ENCODE data around the gene CHMP1B.
"Not testable (repeated sequence)": the region's sequence is repeated elsewhere in the genome, so short reads cannot be mapped to it uniquely, and the experiment has no call there.

CHMP1B gene

DNA sequence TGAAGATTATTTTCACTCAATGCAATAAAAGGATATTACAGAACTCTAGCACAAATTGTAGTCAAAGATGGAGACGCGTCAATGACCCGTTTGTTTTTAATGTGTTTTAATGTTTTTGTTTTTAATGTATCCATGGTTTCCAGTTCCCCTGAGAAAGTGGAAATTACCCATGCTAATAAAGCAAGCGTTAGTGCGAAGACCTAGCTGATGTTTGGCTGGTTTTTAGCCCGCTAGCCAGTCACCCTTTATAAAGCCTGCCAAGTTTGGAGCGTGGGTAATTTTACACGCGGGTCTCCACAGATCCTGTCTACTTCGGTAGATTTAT lies 430 bp upstream of the CHMP1B start:
- TF ChIP-seq ZNF274 (IDR thresholded peaks at IDR 0.05; ENCODE audit: low read depth, low read length): no peak
- H3K4me3 ChIP-seq (ENCODE audit: low read length): peak overlapping the region; percentile 73

DNA sequence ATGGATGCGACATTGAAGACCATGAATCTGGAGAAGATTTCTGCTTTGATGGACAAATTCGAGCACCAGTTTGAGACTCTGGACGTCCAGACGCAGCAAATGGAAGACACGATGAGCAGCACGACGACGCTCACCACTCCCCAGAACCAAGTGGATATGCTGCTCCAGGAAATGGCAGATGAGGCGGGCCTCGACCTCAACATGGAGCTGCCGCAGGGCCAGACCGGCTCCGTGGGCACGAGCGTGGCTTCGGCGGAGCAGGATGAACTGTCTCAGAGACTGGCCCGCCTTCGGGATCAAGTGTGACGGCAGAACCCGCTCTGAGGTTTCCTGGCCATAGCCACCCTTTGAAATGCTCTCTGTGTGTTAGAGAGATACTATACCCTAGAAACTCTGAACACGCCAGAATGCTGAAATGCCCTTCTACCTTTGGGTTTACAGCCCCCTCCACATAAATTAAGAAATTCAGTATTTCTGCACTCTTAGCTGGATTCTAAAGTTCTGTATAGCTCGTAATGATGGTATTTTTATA lies 659 bp downstream of the CHMP1B start:
- TF ChIP-seq ZNF274 (IDR thresholded peaks at IDR 0.05; ENCODE audit: low read depth, low read length): no peak
- peak overlapping the region; percentile 73 for H3K4me3 ChIP-seq (ENCODE audit: low read length)

DNA sequence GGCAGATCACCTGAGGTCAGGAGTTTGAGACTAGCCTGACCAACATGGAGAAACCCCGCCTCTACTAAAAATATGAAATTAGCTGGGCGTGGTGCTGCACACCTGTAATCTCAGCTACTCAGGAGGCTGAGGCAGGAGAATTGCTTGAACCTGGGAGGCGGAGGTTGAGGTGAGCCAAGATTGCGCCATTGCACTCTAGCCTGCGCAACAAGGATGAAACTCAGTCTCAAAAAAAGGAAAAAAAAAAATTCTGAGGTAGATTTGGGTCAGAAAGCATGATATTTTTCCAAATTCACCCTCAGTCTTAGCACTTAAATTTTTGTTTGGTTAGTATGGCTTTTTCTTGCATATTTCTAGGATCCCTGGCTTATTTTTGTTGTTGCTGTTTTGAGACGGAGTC lies 3.3 kb downstream of the CHMP1B start:
- H3K4me3 ChIP-seq (ENCODE audit: low read length): not testable (repeated sequence)

DNA sequence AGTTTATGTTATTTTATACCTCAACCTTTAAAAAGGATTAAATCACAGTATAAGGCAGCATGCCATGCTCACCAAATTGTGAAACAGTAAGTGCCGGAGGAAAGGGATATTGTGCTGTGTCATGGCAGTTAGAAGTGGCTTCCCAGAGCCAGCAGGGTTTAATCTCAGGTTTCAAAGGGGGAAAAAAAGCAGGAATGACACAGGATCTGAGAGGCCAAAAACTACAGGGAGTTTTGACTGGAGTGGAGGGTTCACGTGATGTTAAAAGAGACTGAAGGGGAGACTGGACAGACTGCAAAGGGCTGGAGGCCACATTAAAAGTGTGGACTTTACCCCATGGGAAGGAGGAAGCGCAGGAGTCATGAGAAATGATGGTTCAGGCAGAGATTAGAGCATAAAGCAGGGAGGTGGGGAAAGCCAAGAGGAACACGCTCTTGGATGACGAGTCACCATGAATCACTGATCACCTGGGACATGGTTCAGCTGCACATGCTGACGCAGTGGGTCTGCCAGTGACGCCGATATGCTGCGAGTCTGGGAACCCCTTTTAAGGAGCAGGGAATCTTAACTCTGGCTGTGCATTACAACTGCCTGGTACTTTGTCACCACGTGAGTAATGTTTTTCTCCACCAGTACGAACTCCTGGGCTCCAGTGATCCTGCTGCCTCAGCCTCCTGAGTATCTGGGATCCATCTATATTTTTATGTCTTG lies 6.1 kb downstream of the CHMP1B start:
- H3K4me3 ChIP-seq (ENCODE audit: low read length): no peak overlapping the region
- no peak for TF ChIP-seq ZNF274 (IDR thresholded peaks at IDR 0.05; ENCODE audit: low read depth, low read length)

DNA sequence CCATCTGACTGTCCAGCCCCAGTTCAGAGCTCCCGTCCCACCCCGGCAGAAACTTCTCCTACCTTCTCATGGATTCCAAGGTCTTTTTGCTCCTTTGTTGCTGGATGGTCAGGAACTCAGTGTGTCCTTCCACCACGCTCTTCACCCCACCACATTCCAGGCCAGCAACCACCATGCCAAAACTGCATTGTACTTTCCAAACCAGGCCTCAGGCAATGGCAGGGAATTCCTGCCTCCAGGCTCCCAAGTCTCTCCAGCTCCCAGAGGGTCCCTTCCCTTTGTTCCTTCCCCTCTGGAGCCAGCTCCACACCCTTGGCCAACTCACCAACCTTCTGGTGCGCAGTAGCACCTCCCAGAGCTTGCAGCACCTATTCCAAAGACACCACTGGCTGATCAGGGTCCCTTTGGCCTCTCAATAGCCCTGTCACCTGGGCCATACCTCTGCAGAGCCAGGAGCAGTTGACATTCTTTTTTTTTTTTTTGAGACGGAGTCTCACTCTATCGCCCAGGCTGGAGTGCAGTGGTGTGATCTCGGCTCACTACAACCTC lies 8.1 kb downstream of the CHMP1B start:
- no peak for TF ChIP-seq ZNF274 (IDR thresholded peaks at IDR 0.05; ENCODE audit: low read depth, low read length)
- no peak overlapping the region for H3K4me3 ChIP-seq (ENCODE audit: low read length)

DNA sequence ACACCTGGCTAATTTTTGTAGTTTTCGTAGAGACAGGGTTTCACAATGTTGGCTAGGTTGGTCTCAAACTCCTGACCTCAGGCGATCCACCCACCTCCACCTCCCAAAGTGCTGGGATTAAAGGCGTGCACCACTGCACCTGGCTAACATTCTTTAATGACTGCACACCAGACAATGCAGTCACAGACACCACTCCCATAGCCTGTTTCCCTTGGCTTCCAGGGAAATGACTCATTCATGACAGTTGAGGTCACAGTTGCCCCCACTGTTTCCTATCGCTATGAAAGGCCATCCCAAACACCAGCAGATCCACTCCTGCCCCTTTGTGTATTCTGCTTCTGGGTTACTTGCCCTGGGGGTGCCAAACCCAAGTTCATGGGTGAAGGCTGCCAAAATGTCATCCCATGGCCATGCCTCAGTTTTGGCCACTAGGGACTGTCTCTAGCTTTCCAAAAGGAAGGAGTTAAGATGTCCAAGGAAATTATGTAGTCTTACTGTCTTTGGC lies 8.7 kb downstream of the CHMP1B start:
- TF ChIP-seq ZNF274 (IDR thresholded peaks at IDR 0.05; ENCODE audit: low read depth, low read length): no peak
- H3K4me3 ChIP-seq (ENCODE audit: low read length): no peak overlapping the region

DNA sequence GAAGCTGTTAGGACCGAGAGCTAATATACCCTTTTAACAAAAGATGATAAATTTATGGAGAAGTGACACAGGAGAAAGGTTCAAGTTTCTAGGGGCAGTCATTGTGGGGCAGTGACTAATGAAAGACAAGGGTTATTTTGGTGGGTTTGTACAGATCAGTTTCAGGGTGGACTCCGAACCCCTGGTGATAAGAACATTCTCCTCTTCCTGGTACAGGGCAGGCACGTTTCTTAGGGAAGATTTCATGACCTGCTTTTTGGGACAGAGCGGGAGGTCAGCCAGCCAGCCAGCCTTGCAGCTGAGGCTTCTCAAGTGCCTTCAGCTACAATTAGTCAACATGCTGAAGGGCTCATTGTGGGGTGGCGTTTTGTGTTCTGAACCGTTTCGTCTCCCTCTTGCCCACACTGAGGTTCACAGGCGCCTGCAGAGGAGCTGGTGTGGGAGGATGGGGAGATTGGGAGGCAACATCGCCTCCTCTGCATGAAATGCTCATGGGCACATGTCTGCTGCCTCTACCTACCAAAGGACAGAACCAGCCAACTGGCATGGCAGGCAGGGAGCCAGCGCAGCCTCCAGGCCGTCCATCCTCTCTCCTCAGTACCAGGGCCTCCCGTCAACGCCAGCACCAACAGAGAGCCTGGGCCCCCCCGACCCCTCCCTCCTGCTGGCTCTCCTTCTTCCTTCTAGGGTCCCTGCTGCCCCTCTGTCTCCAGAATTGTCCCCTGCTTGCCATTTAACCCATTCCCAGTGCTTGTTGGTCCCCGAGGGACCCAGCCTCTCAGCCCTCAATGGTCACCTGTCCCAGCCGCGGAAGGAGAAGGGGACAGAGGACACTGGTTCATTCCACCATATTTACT lies 9.6 kb downstream of the CHMP1B start:
- H3K4me3 ChIP-seq (ENCODE audit: low read length): no peak overlapping the region

DNA sequence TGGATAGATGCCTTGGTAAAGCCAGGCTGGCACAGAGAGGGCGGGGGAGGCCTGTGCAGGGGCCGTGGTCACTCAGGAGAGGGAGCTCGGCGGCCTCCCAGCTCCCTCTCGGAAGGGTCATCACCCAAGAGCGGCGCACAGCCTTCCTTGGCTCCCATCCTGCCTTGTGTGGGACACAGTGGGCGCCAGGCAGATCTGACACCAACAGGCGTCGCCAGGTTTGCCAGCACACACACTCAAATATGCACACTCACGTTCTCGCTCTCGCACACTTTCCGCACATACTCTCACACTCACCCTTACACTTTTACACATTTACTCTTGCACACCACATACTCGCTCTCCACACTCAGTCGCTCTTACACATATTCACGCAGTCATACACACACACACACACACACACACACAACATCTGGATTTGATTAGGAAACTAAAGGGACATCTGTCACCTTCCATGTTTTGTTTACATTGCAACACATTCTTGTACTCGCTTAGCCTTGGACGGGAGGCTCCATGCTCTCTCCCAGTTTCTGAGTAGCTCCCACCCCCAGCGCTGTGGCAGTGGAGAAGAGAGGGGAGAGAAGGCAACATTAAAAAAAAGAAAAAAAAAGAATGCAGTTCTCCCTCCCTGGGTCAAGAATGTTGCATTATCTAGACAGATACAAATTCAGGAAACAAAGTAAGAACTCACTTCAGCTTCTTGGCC lies 10.5 kb downstream of the CHMP1B start:
- TF ChIP-seq ZNF274 (IDR thresholded peaks at IDR 0.05; ENCODE audit: low read depth, low read length): no peak
- H3K4me3 ChIP-seq (ENCODE audit: low read length): no peak overlapping the region

More for the DNA sequence above, 9.6 kb downstream of the CHMP1B start:
- no peak for TF ChIP-seq ZNF274 (IDR thresholded peaks at IDR 0.05; ENCODE audit: low read depth, low read length)

DNA sequence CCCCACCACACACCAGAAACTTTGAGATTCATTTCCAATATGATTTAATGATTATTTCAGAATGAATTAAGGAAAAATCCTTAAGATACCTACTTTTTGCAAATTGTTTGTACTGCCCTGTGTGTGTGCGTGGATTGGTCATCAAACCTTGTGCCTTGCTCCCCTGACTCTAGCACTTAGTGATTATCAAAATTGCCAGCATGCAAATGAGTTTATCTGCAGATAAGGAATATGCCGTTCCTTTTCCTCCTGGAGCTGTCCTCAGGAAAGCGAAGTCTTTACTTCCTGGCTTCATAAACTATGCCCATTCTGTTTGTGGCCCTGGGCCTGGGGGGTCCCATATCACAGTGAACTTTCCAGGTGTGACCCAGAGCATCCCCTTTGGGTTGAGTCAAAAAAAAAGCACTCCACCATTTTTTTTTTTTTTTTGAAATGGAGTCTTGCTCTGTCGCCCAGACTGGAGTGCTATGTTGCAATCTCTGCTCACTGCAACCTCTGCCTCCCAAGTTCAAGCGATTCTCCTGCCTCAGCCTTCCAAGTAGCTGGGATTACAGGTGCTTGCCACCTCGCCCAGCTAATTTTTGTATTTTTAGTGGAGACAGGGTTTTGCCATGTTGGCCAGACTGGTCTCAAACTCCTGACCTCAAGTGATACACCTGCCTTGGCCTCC lies 11.4 kb downstream of the CHMP1B start:
- TF ChIP-seq ZNF274 (IDR thresholded peaks at IDR 0.05; ENCODE audit: low read depth, low read length): no peak
- no peak overlapping the region for H3K4me3 ChIP-seq (ENCODE audit: low read length)

DNA sequence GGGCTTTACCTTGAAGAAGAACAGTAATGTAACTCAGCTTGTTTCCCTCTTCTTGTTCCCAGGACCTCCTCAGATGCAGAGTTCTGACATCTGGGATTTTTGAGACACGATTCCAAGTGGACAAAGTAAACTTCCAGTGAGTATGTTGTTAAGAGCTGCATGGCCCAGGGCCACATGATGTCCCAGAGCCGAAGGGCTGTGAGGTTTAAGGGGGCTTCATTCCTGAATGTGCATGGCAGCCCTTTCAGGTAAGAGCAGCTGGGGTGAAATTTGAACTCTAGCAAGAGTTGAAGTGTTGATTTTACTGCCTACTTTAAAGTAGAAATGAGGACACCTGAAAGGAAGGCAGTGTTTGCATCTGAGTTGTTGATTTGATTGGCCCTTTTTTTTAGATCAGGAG lies 13.3 kb downstream of the CHMP1B start:
- H3K4me3 ChIP-seq (ENCODE audit: low read length): no peak overlapping the region
- no peak for TF ChIP-seq ZNF274 (IDR thresholded peaks at IDR 0.05; ENCODE audit: low read depth, low read length)

DNA sequence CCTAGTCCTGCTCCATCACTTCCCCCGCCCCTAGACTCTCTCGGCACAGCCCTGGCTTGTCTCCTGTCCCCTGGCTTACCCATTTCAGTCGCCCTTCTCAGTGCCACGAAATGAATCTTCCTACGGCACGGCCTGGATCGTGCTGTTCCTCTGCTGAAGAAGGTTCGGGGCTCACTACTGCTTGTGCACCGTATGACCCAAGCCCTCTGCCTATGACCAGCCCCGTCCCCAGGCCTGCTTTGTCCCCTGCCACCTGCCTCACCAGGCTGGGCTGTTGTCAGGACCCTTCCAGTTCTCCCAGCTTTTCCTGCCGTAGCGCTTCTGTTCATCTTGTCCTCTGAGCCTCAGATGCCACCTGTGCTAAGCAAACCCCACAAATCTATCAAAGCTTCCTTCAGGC lies 13.9 kb downstream of the CHMP1B start:
- no peak overlapping the region for H3K4me3 ChIP-seq (ENCODE audit: low read length)
- TF ChIP-seq ZNF274 (IDR thresholded peaks at IDR 0.05; ENCODE audit: low read depth, low read length): no peak

DNA sequence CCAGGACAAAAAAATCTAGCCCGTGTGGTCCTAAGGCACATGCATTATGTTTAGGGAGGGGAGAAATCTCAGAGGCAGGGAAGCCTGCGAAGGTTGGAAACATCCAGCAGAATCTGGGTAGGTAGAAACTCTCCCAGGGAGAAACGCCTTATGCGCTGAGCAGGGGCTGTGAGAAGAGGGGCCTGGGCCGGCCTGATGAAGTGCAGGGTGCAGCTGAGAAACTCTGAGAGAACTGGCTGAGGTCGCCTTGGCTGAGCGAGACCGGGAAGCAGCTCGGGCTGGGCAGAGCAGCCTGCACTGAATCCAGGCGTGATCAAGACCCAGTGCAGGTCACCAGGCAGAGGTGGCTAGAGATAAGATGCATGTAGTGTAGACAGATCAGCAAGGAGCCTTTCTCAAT lies 15.1 kb downstream of the CHMP1B start:
- no peak overlapping the region for H3K4me3 ChIP-seq (ENCODE audit: low read length)
- no peak for TF ChIP-seq ZNF274 (IDR thresholded peaks at IDR 0.05; ENCODE audit: low read depth, low read length)

DNA sequence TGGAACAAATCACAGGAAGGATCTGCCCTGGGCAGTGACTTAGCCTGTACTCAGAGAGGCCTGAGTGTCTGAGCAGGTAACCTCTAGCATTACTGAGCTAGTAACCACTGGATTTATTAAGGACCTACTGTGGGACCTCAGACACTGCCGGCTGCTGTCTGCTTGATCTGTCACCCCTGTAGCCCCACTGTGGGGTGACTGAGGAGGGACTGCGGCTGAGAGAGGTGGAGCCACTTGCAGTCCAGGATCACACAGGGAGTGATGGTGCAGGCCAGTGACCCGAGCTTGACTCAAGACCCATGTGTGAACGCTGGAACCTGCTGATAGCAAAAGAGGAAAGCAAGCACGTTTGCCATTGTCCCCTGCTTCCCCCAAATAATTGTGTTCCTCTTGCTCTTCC lies 15.6 kb downstream of the CHMP1B start:
- H3K4me3 ChIP-seq (ENCODE audit: low read length): no peak overlapping the region
- TF ChIP-seq ZNF274 (IDR thresholded peaks at IDR 0.05; ENCODE audit: low read depth, low read length): no peak

DNA sequence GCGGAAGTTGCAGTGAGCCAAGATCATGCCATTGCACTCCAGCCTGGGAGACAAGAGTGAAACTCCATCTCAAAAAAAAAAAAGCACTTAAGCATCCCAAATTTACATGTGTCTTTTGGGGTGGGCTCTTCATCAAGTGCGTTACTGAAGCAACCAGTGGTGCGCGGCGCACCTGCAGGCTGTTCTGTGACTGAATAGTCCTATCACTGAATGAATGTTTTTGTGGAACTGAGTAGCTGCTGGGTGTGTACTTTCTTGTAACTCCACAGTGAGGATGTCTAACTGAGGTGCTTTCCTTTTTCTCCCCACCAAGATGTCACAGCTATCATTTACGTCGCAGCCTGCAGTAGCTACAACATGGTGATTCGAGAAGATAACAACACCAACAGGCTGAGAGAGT lies 17.0 kb downstream of the CHMP1B start:
- H3K4me3 ChIP-seq (ENCODE audit: low read length): no peak overlapping the region
- no peak for TF ChIP-seq ZNF274 (IDR thresholded peaks at IDR 0.05; ENCODE audit: low read depth, low read length)
